ENCODE data around the gene TICRR.
"Not testable (repeated sequence)": the region's sequence is repeated elsewhere in the genome, so short reads cannot be mapped to it uniquely, and the experiment has no call there.

Gene TICRR

DNA sequence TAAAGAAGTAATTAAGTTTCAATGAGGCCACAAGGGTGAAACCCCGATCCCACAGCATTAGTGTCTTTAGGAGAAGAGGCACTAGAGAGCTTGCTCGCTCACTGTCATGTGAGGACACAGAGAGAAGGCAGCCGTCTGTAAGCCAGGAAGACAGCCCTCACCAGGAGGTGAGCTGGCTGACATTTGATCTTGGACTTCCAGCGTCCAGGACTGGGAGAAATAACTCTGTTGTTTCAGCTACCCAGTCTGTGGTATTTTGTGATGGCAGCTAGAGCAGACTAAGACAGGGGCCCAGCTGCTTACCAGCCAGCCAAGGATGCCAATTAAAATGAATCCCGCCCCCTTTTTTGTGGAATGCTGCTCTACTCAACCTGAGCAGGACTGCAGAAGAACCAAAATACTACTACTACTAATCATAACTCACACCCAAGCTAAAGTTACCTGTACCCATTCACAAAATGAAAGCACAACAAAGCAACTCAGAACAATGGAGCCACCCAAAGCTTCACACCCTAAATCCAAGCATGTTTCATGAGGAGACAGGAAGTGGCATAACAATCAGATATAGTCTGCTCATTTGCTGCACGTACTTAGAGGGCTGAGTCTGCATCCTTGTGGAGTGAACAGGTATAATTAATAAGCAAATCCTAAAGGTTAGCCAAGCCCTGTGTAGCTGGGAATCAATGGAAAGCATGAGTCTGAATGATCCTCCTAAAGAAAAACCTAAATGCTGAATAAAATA lies 43.3 kb upstream of the TICRR start:
- H3K4me3 ChIP-seq (ENCODE audit: low read depth, low read length): no peak overlapping the region
- TF ChIP-seq, protein P1, sequence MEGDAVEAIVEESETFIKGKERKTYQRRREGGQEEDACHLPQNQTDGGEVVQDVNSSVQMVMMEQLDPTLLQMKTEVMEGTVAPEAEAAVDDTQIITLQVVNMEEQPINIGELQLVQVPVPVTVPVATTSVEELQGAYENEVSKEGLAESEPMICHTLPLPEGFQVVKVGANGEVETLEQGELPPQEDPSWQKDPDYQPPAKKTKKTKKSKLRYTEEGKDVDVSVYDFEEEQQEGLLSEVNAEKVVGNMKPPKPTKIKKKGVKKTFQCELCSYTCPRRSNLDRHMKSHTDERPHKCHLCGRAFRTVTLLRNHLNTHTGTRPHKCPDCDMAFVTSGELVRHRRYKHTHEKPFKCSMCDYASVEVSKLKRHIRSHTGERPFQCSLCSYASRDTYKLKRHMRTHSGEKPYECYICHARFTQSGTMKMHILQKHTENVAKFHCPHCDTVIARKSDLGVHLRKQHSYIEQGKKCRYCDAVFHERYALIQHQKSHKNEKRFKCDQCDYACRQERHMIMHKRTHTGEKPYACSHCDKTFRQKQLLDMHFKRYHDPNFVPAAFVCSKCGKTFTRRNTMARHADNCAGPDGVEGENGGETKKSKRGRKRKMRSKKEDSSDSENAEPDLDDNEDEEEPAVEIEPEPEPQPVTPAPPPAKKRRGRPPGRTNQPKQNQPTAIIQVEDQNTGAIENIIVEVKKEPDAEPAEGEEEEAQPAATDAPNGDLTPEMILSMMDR (IDR thresholded peaks at IDR 0.05; ENCODE audit: borderline replicate concordance, insufficient read depth, low read depth, low read length): no peak

DNA sequence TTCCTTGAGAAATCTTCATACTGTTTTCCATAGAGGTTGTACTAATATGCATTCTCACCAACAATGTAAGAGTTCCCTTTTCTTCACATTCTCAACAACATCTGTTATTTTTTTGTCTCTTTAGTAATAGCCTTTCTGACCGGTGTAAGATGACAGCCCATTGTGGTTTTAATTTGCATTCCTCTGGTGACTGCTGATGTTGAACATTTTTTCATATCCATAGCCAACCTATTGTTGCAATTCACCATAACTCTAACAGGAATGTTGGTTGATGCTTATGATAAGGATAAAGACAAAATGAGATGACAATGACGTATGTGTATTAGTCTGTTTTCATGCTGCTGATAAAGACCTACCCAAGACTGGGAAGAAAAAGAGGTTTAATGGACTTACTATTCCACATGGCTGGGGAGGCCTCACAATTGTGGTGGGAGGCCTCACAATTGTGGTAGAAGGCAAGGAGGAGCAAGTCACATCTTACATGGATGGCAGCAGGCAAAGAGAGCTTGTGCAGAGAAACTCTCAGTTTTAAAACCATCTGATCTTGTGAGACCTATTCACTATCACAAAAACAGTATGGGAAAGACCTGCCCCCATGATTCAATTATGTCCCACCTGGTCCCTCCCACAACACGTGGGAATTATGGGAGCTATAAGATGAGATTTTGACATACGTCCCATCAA lies 41.3 kb upstream of the TICRR start:
- TF ChIP-seq, protein P1 (IDR thresholded peaks at IDR 0.05; ENCODE audit: borderline replicate concordance, insufficient read depth, low read depth, low read length): no peak
- H3K4me3 ChIP-seq (ENCODE audit: low read depth, low read length): no peak overlapping the region

DNA sequence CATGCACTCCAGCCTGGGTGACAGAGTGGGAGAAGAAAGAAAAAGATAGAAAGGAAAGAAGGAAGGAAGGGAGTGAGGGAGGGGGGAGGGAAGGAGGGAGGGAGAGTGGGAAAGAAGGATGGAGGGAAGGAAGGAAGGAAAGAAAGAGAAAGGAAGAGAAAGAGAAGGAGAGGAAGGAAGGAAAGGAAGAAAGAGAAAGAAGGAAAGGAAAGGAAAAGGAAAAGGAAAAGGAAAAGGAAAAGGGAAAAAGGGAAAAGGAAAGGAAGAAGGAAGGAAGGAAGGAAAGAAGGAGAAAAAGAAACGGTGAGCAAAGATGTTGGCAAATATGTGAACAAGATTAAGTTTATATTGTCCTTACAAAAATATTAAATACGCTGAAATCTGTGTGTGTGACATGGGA lies 36.2 kb upstream of the TICRR start:
- no peak overlapping the region for H3K4me3 ChIP-seq (ENCODE audit: low read depth, low read length)
- TF ChIP-seq, protein P1 (IDR thresholded peaks at IDR 0.05; ENCODE audit: borderline replicate concordance, insufficient read depth, low read depth, low read length): no peak

DNA sequence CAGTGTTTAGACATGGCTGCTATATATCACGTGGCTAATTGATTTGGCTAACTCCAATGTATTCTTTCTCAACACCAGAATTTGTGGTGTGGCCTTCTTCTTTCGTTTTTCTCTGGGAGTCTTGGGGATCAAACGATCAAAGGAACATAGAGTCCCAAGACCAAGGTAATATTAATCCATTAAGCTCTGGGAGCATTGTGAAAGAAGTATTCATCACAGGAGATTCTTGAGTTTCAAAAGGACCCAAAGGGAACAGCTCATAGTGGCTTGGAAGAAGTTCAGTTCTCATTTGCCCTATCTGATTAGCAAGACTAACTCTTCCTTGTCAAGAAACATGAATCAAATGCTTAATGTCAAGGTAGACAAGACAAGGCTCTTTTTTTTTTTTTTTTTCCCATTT lies 32.9 kb upstream of the TICRR start:
- TF ChIP-seq, protein P1 (IDR thresholded peaks at IDR 0.05; ENCODE audit: borderline replicate concordance, insufficient read depth, low read depth, low read length): no peak
- no peak overlapping the region for H3K4me3 ChIP-seq (ENCODE audit: low read depth, low read length)

DNA sequence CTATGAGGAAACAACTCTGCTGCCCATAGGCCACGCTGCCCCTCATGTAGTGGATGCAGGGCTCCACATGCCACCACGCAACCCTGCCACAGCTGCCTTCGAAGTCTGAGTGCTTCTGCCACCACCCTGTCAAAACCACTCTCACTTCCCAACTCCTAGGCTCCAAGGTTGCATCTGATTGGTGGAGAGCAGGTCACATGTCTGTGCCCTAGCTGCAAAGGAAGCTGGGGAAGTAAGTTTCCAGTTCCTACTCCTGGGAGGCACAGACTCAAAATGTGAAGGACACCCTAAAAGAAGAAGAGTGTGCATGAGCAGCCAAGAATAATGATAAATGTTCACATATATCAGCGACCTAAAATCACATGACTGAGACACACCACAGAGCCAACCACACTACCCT lies 31.9 kb upstream of the TICRR start:
- TF ChIP-seq, protein P1 (IDR thresholded peaks at IDR 0.05; ENCODE audit: borderline replicate concordance, insufficient read depth, low read depth, low read length): no peak
- no peak overlapping the region for H3K4me3 ChIP-seq (ENCODE audit: low read depth, low read length)

DNA sequence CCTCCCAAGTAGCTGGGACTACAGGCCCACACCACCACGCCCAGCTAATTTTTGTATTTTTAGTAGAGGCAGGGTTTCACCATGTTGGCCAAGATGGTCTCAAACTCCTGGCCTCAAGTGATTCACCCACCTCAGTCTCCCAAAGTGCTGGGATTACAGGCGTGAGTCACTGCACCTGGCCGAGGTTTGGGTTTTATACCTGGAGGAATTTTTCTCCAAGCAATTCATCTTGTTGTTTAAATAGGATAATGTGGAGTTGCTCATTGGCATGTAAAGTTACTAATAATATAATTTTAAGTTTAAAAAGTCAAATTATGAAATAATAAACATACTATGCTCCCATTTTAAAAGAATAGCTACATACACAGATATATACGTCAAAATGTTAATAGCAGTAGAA lies 26.1 kb upstream of the TICRR start:
- H3K4me3 ChIP-seq (ENCODE audit: low read depth, low read length): not testable (repeated sequence)

DNA sequence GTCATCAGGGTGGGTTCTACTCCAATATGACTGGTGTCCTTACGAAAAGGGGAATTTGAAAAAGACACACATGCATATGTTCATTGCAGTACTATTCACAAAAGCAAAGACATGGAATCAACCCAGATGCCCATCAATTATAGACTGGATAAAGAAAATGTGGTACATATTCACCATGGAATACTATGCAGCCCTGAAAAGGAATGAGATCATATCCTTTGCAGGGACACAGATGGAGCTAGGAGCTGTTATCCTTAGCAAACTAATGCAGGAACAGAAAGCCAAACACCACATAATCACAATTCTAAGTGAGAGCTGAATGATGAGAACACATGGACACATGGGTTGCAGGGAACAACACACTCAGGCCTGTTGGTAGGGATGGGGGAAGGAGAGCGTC lies 24.8 kb upstream of the TICRR start:
- H3K4me3 ChIP-seq (ENCODE audit: low read depth, low read length): no peak overlapping the region
- TF ChIP-seq, protein P1 (IDR thresholded peaks at IDR 0.05; ENCODE audit: borderline replicate concordance, insufficient read depth, low read depth, low read length): no peak

Measured in GM12875 (cell line).